SK-N-SH (cell line): ENCODE measurements around the gene ULK3.

Experiments
- EP300 ChIP-seq, 2 experiments: IDR thresholded peaks; 2 replicates each; pipeline versions ENCODE4 v1.4.0 to v1.6.1; 2012; ENCODE audit warnings: borderline replicate concordance in 1 of 2, low read depth in 1 of 2, low read length in 1 of 2
- FOXJ3 ChIP-seq: sonication (generic); formaldehyde crosslinking; IDR thresholded peaks from 2 replicates; pipeline ENCODE4 v1.5.1; 2020; ENCODE audit warnings: mild to moderate bottlenecking, missing genetic modification reagents
- NRF1 ChIP-seq: IDR thresholded peaks from 2 replicates; pipeline ENCODE4 v1.6.1; 2012; ENCODE audit warnings: low read depth, mild to moderate bottlenecking, low read length
- POLR2AphosphoS5 ChIP-seq: IDR thresholded peaks from 2 replicates; pipeline ENCODE4 v1.6.1; 2012; ENCODE audit warnings: low read depth, low read length
- RAD21 ChIP-seq: IDR thresholded peaks from 2 replicates; pipeline ENCODE4 v1.6.1; 2012; ENCODE audit warnings: mild to moderate bottlenecking, low read length
- RXRA ChIP-seq: IDR thresholded peaks from 2 replicates; pipeline ENCODE4 v1.4.0; 2012; ENCODE audit warnings: low read depth, mild to moderate bottlenecking, borderline replicate concordance
- TAF1 ChIP-seq: IDR thresholded peaks from 2 replicates; pipeline ENCODE4 v1.6.1; 2012; ENCODE audit warnings: low read depth, mild to moderate bottlenecking, low read length, moderate library complexity, borderline replicate concordance
- TCF12 ChIP-seq: IDR thresholded peaks from 2 replicates; pipeline ENCODE4 v1.4.0; 2012
- YY1 ChIP-seq: IDR thresholded peaks from 2 replicates; pipeline ENCODE4 v1.4.0; 2012; ENCODE audit warnings: low read depth, mild to moderate bottlenecking
- TF ChIP-seq, protein P1 (sequence below): IDR thresholded peaks from 2 replicates; pipeline ENCODE4 v1.6.1; 2012; ENCODE audit warnings: mild to moderate bottlenecking, low read depth, low read length, moderate library complexity
- TF ChIP-seq, protein P2 (sequence below): IDR thresholded peaks from 2 replicates; pipeline ENCODE4 v1.4.0; 2012; ENCODE audit warnings: low read depth
- TF ChIP-seq, protein P3 (sequence below): fragments of 200-600 bp; sonication (generic); IDR thresholded peaks from 2 replicates; pipeline ENCODE4 v1.6.1; 2017; ENCODE audit warnings: antibody characterized with exemption, mild to moderate bottlenecking, moderate library complexity
- TF ChIP-seq, protein P4 (sequence below): IDR thresholded peaks from 2 replicates; pipeline ENCODE4; 2012
- TF ChIP-seq, protein P5 (sequence below): fragments of 150-350 bp; IDR thresholded peaks from 2 replicates; pipeline ENCODE4 v1.6.1; 2017; ENCODE audit warnings: antibody characterized with exemption, low read length, low read depth, borderline replicate concordance

DNA sequence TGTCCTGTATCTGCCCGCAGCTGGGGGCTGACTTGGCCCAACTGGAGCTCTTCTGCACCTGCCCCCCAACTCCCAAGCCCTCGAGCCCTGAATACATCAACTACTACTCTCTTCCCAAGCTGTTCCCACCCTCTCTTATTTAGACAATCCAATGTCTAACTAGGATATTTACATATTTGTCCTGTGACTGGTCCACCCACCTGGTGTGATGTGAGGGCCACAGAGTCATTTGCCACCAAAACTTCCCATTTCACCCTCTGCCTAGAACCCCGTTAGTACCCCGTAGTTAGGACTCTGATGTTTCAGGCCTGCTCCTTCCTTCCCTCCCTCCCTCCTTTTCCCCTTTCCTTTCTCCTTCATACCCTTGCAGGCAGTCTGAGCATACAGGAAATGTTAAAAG, 10.1 kb downstream of the ULK3 start:
- TF ChIP-seq, protein P1, sequence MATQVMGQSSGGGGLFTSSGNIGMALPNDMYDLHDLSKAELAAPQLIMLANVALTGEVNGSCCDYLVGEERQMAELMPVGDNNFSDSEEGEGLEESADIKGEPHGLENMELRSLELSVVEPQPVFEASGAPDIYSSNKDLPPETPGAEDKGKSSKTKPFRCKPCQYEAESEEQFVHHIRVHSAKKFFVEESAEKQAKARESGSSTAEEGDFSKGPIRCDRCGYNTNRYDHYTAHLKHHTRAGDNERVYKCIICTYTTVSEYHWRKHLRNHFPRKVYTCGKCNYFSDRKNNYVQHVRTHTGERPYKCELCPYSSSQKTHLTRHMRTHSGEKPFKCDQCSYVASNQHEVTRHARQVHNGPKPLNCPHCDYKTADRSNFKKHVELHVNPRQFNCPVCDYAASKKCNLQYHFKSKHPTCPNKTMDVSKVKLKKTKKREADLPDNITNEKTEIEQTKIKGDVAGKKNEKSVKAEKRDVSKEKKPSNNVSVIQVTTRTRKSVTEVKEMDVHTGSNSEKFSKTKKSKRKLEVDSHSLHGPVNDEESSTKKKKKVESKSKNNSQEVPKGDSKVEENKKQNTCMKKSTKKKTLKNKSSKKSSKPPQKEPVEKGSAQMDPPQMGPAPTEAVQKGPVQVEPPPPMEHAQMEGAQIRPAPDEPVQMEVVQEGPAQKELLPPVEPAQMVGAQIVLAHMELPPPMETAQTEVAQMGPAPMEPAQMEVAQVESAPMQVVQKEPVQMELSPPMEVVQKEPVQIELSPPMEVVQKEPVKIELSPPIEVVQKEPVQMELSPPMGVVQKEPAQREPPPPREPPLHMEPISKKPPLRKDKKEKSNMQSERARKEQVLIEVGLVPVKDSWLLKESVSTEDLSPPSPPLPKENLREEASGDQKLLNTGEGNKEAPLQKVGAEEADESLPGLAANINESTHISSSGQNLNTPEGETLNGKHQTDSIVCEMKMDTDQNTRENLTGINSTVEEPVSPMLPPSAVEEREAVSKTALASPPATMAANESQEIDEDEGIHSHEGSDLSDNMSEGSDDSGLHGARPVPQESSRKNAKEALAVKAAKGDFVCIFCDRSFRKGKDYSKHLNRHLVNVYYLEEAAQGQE = no peak
- TF ChIP-seq EP300 (IDR thresholded peaks at IDR 0.05; ENCODE audit: borderline replicate concordance in 1 of 2, low read depth in 1 of 2, low read length in 1 of 2) (no peak), POLR2AphosphoS5 (no peak), RXRA (no peak), RAD21 (no peak), FOXJ3 (no peak), NRF1 (no peak), TAF1 (no peak), TCF12 (no peak), YY1 (no peak)
- TF ChIP-seq, protein P2, sequence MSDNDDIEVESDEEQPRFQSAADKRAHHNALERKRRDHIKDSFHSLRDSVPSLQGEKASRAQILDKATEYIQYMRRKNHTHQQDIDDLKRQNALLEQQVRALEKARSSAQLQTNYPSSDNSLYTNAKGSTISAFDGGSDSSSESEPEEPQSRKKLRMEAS = no peak
- TF ChIP-seq, protein P3, sequence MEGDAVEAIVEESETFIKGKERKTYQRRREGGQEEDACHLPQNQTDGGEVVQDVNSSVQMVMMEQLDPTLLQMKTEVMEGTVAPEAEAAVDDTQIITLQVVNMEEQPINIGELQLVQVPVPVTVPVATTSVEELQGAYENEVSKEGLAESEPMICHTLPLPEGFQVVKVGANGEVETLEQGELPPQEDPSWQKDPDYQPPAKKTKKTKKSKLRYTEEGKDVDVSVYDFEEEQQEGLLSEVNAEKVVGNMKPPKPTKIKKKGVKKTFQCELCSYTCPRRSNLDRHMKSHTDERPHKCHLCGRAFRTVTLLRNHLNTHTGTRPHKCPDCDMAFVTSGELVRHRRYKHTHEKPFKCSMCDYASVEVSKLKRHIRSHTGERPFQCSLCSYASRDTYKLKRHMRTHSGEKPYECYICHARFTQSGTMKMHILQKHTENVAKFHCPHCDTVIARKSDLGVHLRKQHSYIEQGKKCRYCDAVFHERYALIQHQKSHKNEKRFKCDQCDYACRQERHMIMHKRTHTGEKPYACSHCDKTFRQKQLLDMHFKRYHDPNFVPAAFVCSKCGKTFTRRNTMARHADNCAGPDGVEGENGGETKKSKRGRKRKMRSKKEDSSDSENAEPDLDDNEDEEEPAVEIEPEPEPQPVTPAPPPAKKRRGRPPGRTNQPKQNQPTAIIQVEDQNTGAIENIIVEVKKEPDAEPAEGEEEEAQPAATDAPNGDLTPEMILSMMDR = no peak
- TF ChIP-seq, protein P4, sequence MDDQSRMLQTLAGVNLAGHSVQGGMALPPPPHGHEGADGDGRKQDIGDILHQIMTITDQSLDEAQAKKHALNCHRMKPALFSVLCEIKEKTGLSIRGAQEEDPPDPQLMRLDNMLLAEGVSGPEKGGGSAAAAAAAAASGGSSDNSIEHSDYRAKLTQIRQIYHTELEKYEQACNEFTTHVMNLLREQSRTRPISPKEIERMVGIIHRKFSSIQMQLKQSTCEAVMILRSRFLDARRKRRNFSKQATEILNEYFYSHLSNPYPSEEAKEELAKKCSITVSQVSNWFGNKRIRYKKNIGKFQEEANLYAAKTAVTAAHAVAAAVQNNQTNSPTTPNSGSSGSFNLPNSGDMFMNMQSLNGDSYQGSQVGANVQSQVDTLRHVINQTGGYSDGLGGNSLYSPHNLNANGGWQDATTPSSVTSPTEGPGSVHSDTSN = no peak
- TF ChIP-seq, protein P5, sequence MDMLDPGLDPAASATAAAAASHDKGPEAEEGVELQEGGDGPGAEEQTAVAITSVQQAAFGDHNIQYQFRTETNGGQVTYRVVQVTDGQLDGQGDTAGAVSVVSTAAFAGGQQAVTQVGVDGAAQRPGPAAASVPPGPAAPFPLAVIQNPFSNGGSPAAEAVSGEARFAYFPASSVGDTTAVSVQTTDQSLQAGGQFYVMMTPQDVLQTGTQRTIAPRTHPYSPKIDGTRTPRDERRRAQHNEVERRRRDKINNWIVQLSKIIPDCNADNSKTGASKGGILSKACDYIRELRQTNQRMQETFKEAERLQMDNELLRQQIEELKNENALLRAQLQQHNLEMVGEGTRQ = no peak
